Activated naive CD4-positive, alpha-beta T cell treated with anti-CD3 and anti-CD28 coated beads for 36 hours (primary cell): ENCODE measurements around the gene PTER. TPM values are rescaled to one million over a fixed set of nuclear protein-coding genes. Genes with fewer than 3 reads are reported as not detected.

Experiments
- CTCF ChIA-PET: fragments of 350-600 bp; sonication (Branson Sonifier 250); formaldehyde crosslinking; loops from one replicate; lab custom pipeline; 2021; ENCODE audit warnings: antibody characterized with exemption; lab: Charles Lee
- DNase-seq: peaks from one replicate; pipeline ENCODE4 v3.0.0-alpha.2; 2020
- H3K27ac Mint-ChIP-seq: one replicate; pipeline ENCODE4 v1.8.0; 2021; ENCODE audit warnings: mild to moderate bottlenecking, mixed read lengths
- H3K27me3 Mint-ChIP-seq: one replicate; pipeline ENCODE4 v1.8.0; 2021; ENCODE audit warnings: low read depth, mixed read lengths
- H3K36me3 Mint-ChIP-seq: one replicate; pipeline ENCODE4 v1.8.0; 2021; ENCODE audit warnings: low read depth, mixed read lengths
- H3K4me1 Mint-ChIP-seq: one replicate; pipeline ENCODE4 v1.8.0; 2021; ENCODE audit warnings: low read depth, mixed read lengths
- H3K4me3 Mint-ChIP-seq: one replicate; pipeline ENCODE4 v1.8.0; 2021; ENCODE audit warnings: mild to moderate bottlenecking, moderate library complexity, mixed read lengths
- H3K9me3 Mint-ChIP-seq: one replicate; pipeline ENCODE4 v1.8.0; 2021; ENCODE audit warnings: mixed read lengths
- intact Hi-C: fragments of 100-400 bp; cut with micrococcal nuclease; formaldehyde crosslinking; loops from one replicate; pipeline ENCODE4 v1.15.1; 2023
- total RNA-seq, 2 experiments: library from RNA; stranded (reverse); gene quantifications; one replicate each; pipeline ENCODE4 v1.2.3, GENCODE V29; 2021

Gene PTER
- total RNA-seq, 2 experiments from 2014 or later = 15.0 to 16.7 TPM

DNA sequence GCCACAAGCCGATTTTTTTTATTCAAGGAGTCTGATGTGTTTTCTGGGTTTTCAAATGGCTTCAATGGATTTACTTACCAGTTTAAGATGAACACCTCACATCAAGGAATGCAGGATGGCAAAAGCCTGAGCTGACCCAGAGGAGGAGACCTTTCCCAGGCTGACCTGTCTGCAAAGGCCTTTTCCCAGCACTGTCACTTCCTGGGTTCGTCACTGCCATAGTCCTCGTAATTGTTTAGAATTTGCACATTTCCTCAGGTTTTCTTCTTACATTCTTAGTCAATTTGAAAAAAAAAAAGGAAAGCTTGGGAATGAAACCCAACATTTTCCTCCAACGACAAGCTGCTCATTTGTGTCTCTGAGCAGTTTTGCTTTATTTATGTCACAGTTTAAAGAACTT lies 42.0 kb downstream of the PTER start:
- Mint-ChIP-seq H3K9me3 (no peaks in the 10 kb centered on the region), H3K27ac (no peak overlapping the region), H3K4me1 (peaks cover 4% of the 10 kb centered on the region), H3K4me3 (no peak overlapping the region), H3K27me3 (no peaks in the 10 kb centered on the region), H3K36me3 (peaks cover 10% of the 10 kb centered on the region)
- no peak for DNase-seq
- CTCF ChIA-PET = interaction anchor here (0.6 kb wide), 2 partner anchors 577 to 709 kb away, joined by 3 to 5 read pairs; no protein-coding TSS in a partner anchor
- intact Hi-C loops = no loop called here

DNA sequence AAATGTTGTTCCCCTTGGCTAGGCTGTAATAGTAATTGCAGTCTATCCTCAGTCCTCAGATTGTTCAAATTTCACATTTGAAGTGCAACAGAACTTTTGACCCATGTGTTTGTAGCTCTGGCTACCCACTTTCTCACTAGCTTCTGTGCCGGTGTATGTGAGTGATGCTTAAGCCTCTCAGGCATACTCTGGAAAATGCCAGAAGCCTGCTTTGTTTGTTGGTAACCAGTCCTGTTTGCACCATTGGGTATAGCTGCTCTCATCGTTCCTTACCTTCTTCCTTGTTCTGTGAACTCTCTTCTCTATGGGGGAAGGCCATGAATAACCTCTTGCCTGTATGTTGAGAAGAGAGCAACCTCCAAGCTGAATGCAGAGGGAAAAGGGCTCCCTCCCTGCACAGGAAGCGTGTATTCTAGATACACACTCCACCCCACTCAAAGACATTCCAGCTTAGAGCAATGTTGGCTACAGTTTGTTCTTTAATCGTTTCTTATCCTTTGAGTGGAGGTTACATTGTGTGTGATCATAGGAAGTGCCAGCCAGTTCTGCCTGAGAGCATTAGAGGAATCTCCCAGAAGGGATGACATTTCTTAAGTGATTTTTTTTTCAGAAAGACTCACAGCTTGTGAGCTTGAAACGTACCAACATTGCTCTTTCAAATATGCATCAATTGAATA lies 44.4 kb downstream of the PTER start:
- peaks cover 6% of the 10 kb centered on the region for H3K4me1 Mint-ChIP-seq
- intact Hi-C loops = no loop called here
- H3K4me3 Mint-ChIP-seq = no peak overlapping the region
- no peak overlapping the region for H3K27ac Mint-ChIP-seq
- CTCF ChIA-PET = interaction anchor here (0.6 to 0.9 kb wide), 2 partner anchors 14 to 22 kb away, joined by 3 read pairs; no protein-coding TSS in a partner anchor
- no peaks in the 10 kb centered on the region for H3K27me3 Mint-ChIP-seq
- peaks cover 20% of the 10 kb centered on the region for H3K36me3 Mint-ChIP-seq
- no peaks in the 10 kb centered on the region for H3K9me3 Mint-ChIP-seq
- no peak for DNase-seq

DNA sequence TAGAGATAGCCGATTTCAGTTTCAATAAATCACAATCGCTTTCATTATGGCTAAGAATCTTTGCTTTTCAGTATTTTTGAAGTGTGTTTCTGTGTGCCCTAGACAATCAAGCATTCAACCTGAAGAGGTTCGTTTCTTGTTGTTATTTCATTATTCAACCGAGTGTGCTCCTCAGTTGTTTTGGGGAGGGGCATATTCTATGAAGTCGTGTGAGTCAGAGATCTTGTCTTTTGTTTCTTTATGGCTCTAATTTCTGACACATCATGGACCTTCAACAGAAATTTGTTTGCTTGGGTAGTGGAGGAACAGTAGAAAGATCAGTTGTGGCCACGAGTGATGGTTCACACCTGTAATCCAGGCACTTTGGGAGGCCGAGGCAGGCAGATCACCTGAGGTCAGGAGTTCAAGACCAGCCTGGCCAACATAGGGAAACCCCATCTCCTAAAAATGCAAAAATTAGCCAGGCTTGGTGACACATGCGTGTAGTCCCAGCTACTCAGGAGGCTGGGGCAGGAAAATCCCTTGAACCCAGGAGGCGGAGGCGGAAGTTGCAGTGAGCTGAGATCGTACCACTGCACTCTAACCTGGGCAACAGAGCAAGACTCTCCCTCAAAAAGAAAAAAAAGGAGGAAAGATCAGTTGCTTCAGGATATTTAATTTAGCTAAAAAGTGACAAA lies 46.6 kb downstream of the PTER start:
- Mint-ChIP-seq H3K4me3 (no peak overlapping the region), H3K27ac (no peak overlapping the region), H3K4me1 (peaks cover 6% of the 10 kb centered on the region), H3K27me3 (no peaks in the 10 kb centered on the region), H3K9me3 (no peaks in the 10 kb centered on the region), H3K36me3 (peaks cover 30% of the 10 kb centered on the region)
- DNase-seq = no peak
- CTCF ChIA-PET = interaction anchor here (1.0 kb wide), 1 partner anchor 11 kb away, joined by 3 read pairs; no protein-coding TSS in a partner anchor
- intact Hi-C loops = no loop called here

DNA sequence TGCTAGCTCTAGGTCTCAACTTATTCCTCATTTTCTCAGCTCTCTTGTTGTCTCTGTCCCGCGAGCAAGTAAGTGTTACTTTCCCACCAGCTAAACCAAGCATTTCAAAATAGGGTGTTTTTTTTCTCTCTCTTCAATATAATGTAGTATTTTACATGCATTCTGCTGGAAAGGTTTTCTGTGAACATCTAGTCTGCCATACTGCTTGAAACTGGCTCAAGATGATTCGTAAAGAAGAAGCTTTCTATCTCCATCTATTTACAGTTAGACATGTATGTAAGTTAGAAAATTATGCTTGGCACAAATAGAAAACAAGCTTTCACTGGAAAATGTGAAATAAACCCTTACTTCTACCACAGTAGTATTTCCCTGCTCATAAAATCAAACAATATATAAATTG lies 53.7 kb downstream of the PTER start:
- H3K9me3 Mint-ChIP-seq = no peaks in the 10 kb centered on the region
- peaks cover 31% of the 10 kb centered on the region for H3K36me3 Mint-ChIP-seq
- no peak overlapping the region for H3K4me3 Mint-ChIP-seq
- H3K27me3 Mint-ChIP-seq = no peaks in the 10 kb centered on the region
- DNase-seq = no peak
- intact Hi-C loops = no loop called here
- H3K27ac Mint-ChIP-seq = no peak overlapping the region
- H3K4me1 Mint-ChIP-seq = no peaks in the 10 kb centered on the region
- CTCF ChIA-PET = interaction anchor here (0.7 kb wide), 1 partner anchor 13 kb away, joined by 5 read pairs; no protein-coding TSS in a partner anchor

DNA sequence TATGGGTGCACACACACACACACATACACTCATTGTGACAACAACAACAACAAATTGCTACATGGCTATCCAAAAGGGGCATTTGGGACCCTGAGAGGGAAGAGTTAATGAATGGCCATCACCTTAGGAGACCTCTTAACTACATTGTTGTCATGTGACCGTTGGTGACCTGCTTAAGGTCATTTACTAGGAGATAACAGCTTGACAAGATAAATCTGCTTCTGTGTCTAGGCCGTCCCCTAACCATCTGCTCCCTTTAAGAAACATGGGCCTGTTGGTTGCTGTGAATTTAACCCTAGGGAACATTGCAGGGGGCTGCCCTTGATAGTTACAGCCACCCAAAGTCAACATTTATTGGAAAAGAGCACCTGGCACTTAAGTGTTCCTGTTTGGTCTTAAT lies 55.1 kb downstream of the PTER start:
- H3K4me3 Mint-ChIP-seq = no peak overlapping the region
- H3K27ac Mint-ChIP-seq = no peak overlapping the region
- no peak for DNase-seq
- no peaks in the 10 kb centered on the region for H3K27me3 Mint-ChIP-seq
- H3K9me3 Mint-ChIP-seq = no peaks in the 10 kb centered on the region
- intact Hi-C loops = no loop called here
- H3K36me3 Mint-ChIP-seq = peaks cover 22% of the 10 kb centered on the region
- CTCF ChIA-PET = no interaction called here
- H3K4me1 Mint-ChIP-seq = no peaks in the 10 kb centered on the region

DNA sequence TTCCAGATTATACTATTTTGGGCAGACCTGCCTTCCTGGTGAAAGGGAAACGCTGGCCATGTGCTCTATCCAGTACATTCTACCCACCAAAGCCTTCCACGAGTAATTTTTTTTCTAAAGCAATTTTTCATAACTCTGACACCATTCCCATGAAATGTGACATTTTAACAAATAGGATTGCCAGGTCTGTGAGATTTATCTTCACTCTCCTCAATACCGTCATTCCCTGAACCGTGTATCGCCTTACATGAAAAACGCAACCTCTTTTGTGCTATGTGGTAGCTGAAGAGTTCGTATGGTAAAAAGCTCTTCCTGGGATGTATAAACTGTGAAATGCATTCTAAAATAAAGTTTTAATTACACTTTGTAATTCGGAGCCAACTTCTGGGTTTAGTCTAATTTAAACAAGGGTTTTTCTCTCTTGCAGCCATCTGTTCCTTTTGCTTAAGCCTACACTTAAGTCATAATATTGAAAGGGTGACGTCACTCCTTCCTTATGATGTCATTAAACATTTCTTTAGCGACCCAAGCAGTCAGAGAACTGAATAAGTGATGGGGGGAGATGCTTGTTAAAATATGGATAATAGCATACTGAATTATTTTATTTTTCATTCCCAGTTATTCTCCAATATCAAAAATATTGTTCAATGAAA lies 57.2 kb downstream of the PTER start:
- H3K27me3 Mint-ChIP-seq = no peaks in the 10 kb centered on the region
- peaks cover 9% of the 10 kb centered on the region for H3K4me1 Mint-ChIP-seq
- no peak for DNase-seq
- intact Hi-C loops = no loop called here
- CTCF ChIA-PET = no interaction called here
- H3K9me3 Mint-ChIP-seq = no peaks in the 10 kb centered on the region
- no peak overlapping the region for H3K4me3 Mint-ChIP-seq
- H3K36me3 Mint-ChIP-seq = peaks cover 23% of the 10 kb centered on the region
- H3K27ac Mint-ChIP-seq = no peak overlapping the region

DNA sequence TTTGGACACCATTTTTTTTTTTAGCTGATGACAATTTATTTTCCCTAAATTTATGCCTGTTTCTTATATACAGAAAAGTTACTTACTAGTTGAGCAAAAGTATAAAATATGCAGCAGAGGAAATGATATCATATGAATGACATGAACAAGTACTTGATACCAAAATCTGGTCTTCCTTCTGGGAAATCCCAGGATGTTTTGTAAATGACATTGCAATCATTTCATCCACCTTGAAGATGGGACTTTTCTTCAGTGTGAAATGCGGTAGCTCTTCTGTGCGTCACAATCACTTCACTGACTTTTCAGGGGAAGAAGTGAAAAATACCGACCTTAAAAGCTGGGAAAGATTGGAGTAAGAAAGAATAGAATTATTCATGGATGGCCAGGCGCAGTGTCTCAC lies 61.1 kb downstream of the PTER start:
- peaks cover 15% of the 10 kb centered on the region for H3K36me3 Mint-ChIP-seq
- DNase-seq = no peak
- H3K4me3 Mint-ChIP-seq = no peak overlapping the region
- intact Hi-C loops = no loop called here
- CTCF ChIA-PET = interaction anchor here (0.6 kb wide), 1 partner anchor 685 kb away, joined by 3 read pairs; no protein-coding TSS in a partner anchor
- H3K27ac Mint-ChIP-seq = no peak overlapping the region
- peaks cover 9% of the 10 kb centered on the region for H3K4me1 Mint-ChIP-seq
- no peaks in the 10 kb centered on the region for H3K9me3 Mint-ChIP-seq
- H3K27me3 Mint-ChIP-seq = no peaks in the 10 kb centered on the region

DNA sequence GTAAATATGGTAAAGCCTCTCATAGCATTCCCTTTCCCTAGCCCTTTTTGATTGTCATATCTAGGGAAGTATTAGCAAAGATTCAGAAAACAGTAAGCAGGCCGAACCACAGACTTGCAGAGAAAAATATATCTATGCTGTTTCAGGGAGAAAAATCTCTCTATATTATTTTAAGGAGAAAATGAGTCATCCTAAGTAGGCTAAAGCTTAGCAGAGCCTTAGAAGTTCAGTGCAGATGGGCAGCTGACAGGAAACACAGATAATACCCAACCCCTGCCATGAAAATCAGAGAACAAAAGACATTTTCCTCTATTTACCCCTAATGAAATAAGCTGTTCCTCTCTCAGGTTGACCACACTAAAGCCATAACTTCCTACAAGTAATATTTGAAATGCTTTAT lies 68.4 kb downstream of the PTER start:
- intact Hi-C loops = no loop called here
- H3K36me3 Mint-ChIP-seq = peaks cover 12% of the 10 kb centered on the region
- no peak overlapping the region for H3K4me3 Mint-ChIP-seq
- H3K9me3 Mint-ChIP-seq = no peaks in the 10 kb centered on the region
- no peaks in the 10 kb centered on the region for H3K4me1 Mint-ChIP-seq
- H3K27me3 Mint-ChIP-seq = no peaks in the 10 kb centered on the region
- no peak for DNase-seq
- CTCF ChIA-PET = no interaction called here
- H3K27ac Mint-ChIP-seq = no peak overlapping the region

DNA sequence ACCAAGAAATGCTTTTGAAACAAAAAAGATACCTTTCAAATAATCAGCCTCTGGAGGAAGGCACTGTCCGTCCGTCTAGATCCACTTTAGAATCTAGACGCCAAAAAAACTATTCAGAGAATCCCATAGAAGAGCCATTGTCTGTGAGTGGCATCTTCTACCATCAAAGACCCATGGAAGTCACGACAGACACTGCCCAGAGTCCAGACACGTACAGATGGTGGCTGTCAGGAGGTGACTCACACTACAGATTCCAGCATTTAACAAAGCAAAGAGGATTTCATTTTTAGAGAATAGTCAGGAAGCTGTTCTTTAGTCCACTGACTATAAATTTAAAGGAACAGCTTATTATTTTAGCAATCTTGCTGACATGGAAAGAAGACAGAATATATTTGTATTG lies 73.2 kb downstream of the PTER start:
- CTCF ChIA-PET = no interaction called here
- no peak overlapping the region for H3K27ac Mint-ChIP-seq
- H3K27me3 Mint-ChIP-seq = no peaks in the 10 kb centered on the region
- no peaks in the 10 kb centered on the region for H3K4me1 Mint-ChIP-seq
- peaks cover 15% of the 10 kb centered on the region for H3K36me3 Mint-ChIP-seq
- no peak for DNase-seq
- H3K9me3 Mint-ChIP-seq = no peaks in the 10 kb centered on the region
- intact Hi-C loops = no loop called here
- no peak overlapping the region for H3K4me3 Mint-ChIP-seq

DNA sequence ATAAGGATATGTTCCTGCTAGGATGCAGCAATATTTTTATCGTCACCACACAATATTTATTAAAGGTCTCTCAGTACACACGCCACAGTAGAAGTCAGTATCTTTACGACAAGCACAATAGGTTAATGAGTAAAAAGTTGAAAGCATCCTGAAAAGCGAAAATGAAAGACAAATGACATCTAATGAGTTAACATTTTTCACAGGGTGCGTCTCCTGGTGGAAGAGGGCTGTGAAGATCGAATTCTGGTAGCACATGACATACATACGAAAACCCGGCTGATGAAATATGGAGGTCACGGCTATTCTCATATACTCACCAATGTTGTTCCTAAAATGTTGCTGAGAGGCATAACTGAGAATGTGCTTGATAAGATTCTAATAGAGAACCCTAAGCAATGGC lies 74.0 kb downstream of the PTER start:
- H3K4me3 Mint-ChIP-seq = no peak overlapping the region
- H3K36me3 Mint-ChIP-seq = peaks cover 15% of the 10 kb centered on the region
- H3K9me3 Mint-ChIP-seq = no peaks in the 10 kb centered on the region
- H3K27ac Mint-ChIP-seq = no peak overlapping the region
- DNase-seq = no peak
- H3K27me3 Mint-ChIP-seq = no peaks in the 10 kb centered on the region
- CTCF ChIA-PET = no interaction called here
- H3K4me1 Mint-ChIP-seq = no peaks in the 10 kb centered on the region
- intact Hi-C loops = no loop called here

DNA sequence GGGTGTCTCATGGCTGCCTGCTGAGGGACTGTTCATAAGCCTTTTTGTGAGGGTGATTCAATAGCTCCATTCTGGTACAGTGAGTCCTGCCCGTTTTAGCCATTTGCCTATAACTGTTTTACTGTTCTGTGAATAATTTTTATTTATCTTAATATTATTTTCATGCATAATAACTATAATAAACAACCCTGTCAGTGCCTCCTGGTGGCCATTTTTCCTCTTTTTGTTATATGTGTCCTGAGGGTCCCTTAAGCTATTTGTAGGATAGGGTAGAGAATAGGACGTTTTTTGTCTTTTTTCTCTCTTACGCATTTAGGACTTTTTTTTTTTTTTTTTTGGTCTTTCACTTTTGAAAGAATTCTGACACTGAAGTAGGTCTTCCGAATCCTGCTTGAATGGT lies 82.0 kb downstream of the PTER start:
- H3K4me1 Mint-ChIP-seq = peaks cover 6% of the 10 kb centered on the region
- no peak overlapping the region for H3K4me3 Mint-ChIP-seq

DNA sequence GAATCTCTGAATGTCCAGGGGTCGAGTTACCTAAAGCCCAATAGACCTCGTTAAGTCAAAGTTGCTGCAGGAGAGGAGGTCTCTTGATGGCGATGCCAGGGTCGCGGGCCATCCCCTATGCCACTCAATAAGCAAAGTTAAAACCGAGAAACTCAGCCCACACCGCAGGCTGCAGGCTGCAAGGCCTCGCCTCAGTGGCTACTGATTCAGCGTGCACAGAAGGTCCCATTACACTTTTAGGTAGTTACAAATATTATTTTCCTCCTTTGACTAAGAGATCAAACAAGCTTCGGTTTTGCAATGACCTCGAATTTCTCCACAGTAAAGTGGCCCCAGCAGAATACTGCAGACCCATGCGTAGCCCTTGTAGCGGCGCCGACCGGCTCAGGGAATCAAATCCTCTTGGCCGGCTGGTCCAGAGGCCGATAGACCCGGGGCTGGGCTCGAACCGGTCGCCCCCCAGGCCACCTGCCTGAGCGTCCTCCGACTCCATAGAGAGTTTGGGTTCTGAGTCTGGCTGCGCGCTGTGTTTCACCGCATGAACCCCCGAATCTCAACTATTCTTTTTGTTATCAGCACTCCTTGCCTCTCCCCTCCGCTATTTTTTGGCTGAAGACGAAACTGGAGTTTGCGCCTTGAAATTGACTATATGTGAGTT lies 82.6 kb downstream of the PTER start:
- Mint-ChIP-seq H3K4me3 (peak overlapping the region; percentile 64), H3K27ac (no peak overlapping the region), H3K9me3 (no peaks in the 10 kb centered on the region), H3K36me3 (no peaks in the 10 kb centered on the region), H3K27me3 (peaks cover 37% of the 10 kb centered on the region), H3K4me1 (peaks cover 6% of the 10 kb centered on the region)
- DNase-seq = no peak
- CTCF ChIA-PET = no interaction called here
- intact Hi-C loops = no loop called here

More for the DNA sequence above, 82.0 kb downstream of the PTER start:
- no peak for DNase-seq
- peaks cover 34% of the 10 kb centered on the region for H3K27me3 Mint-ChIP-seq
- no peak overlapping the region for H3K27ac Mint-ChIP-seq
- CTCF ChIA-PET = no interaction called here
- H3K9me3 Mint-ChIP-seq = no peaks in the 10 kb centered on the region
- peaks cover 1% of the 10 kb centered on the region for H3K36me3 Mint-ChIP-seq
- intact Hi-C loops = no loop called here
